ENCODE data around the gene RBM46.
A peak's percentile ranks its signal among the peaks of the same experiment; 100 is the strongest.

RBM46 gene

DNA sequence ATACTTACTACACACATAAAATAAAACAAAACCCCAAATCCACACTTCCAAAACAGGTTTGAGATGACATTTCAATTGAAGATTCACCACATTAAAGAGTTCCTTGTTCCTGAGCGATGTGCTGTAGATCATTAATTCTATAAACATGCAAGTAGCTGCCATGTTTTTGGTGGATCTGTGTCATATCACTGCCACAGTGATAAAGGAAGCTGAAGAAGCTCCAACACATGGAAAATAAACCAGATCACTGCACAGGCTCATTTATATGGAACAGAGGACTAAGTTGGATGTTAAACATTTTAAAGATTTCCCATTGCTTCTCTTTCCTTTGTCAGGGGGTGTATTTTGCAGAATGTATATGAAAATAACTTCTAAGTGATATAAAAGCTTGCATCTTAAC, 2.8 kb upstream of the RBM46 start:
- no peak overlapping the region for H3K4me3 ChIP-seq (ENCODE audit: low read depth, low read length)
- TF ChIP-seq, protein P1, sequence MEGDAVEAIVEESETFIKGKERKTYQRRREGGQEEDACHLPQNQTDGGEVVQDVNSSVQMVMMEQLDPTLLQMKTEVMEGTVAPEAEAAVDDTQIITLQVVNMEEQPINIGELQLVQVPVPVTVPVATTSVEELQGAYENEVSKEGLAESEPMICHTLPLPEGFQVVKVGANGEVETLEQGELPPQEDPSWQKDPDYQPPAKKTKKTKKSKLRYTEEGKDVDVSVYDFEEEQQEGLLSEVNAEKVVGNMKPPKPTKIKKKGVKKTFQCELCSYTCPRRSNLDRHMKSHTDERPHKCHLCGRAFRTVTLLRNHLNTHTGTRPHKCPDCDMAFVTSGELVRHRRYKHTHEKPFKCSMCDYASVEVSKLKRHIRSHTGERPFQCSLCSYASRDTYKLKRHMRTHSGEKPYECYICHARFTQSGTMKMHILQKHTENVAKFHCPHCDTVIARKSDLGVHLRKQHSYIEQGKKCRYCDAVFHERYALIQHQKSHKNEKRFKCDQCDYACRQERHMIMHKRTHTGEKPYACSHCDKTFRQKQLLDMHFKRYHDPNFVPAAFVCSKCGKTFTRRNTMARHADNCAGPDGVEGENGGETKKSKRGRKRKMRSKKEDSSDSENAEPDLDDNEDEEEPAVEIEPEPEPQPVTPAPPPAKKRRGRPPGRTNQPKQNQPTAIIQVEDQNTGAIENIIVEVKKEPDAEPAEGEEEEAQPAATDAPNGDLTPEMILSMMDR (IDR thresholded peaks at IDR 0.05; ENCODE audit: borderline replicate concordance, insufficient read depth, low read depth, low read length), result no peak

DNA sequence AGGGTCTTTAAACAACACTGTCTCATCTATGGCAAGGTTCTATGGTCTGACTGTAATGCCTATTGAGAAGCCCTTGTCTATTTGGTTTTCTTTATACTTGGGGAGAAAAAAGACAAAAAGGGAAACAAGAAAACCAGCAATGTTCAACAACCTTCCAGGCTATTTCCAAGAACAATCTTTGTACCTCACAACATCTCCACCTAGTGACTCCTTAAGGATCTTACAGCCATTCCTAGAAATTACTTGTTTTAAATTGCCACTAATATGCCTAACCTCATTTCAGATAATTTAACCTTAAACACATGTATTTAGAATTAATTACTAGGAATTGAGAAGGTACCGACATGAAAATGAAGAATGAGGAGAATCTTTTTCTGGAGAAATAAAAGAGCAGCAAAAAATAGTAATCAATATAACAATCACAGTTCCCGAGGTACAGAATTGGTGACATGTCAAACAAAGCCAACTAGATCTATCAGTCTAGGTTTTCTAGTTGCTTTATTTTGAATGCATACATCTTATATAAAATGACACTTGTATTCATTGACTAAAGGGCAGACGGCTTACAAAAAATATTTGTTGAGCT, 1.6 kb upstream of the RBM46 start:
- TF ChIP-seq, protein P1 (IDR thresholded peaks at IDR 0.05; ENCODE audit: borderline replicate concordance, insufficient read depth, low read depth, low read length), result peak; percentile 11; the same call in 1 of the 2 replicates
- no peak overlapping the region for H3K4me3 ChIP-seq (ENCODE audit: low read depth, low read length)

DNA sequence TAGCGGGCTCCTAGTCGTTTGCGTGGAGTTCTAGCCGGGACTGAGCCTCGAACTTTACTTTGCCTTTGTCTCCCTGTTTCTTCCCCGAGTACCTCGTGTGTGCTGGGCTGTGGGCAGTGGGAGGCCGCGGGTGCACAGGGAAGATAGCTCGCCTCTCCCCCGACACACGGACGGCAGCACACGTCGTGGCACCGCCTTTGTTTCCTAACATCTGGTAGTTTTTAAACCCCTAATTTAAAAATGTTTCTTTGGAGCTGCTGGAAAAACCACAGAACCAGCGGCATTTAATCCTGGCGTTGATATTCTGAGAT, 866 bp downstream of the RBM46 start:
- TF ChIP-seq, protein P1 (IDR thresholded peaks at IDR 0.05; ENCODE audit: borderline replicate concordance, insufficient read depth, low read depth, low read length), result no peak
- no peak overlapping the region for H3K4me3 ChIP-seq (ENCODE audit: low read depth, low read length)

DNA sequence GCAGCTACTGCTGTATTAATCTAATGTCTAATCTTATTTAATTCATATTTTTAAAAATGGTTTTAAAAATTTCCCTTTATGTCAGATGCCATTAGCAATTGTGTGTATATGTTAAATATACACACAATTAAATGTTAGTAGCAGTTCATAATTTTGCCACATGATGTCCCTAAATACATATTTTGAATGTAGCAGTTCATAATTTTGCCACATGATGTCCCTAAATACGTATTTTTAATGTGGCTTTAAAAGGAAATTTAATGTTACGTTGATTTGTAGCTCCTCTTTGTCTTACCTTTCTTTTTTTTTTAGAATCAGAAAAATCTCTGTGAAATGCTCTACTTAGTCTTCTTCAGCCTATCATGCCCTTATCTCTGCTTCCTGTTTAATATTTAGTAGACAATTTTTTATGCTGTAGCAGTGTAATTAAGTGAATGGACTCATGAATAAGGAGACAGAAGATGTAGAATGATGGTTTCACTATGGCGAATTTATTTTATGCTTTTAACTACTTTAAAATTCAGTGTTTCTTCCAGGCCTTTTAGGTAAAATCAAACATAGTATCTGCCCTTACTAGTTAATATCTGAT, 26.1 kb downstream of the RBM46 start:
- no peak overlapping the region for H3K4me3 ChIP-seq (ENCODE audit: low read depth, low read length)
- TF ChIP-seq, protein P1 (IDR thresholded peaks at IDR 0.05; ENCODE audit: borderline replicate concordance, insufficient read depth, low read depth, low read length), result peak; percentile 15; the same call in 1 of the 2 replicates

DNA sequence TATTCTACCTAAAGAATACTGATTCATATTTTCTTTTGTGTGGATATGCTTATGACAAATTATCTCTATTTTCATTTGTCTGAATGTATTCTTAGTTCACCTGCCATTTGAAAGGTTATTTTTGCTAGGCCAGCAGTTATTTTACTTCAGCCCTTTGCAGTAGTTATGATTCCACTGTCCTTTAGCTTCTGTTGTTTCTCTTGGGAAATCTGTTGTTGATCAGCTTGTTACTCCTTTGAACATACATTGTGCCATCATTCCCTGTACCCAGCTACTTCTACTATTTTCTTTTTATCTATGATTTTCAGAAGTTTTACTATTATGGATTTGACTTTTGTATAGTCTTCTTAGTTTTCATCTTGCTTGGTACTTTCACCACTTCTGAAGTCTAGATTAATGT, 37.2 kb downstream of the RBM46 start:
- TF ChIP-seq, protein P1 (IDR thresholded peaks at IDR 0.05; ENCODE audit: borderline replicate concordance, insufficient read depth, low read depth, low read length), result no peak

DNA sequence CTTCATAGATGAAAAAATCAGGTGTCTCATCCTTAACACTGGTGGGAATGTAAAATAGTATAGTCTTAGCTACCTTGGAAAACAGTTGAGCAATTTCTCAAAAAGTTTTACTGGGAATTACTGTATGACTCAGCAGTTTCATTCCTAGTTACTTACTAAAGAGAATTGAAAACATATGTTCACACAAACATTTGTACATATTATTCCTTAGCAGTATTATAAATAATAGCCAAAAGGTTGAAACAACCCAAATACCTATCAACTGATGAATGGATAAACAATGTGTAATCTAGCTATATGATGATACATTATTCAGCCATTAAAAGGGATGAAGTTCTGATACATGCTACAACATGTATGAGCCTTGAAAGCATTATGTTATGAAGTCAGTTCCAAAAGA, 41.7 kb downstream of the RBM46 start:
- TF ChIP-seq, protein P1 (IDR thresholded peaks at IDR 0.05; ENCODE audit: borderline replicate concordance, insufficient read depth, low read depth, low read length), result no peak
- H3K4me3 ChIP-seq (ENCODE audit: low read depth, low read length), result no peak overlapping the region

More for the DNA sequence above, 37.2 kb downstream of the RBM46 start:
- H3K4me3 ChIP-seq (ENCODE audit: low read depth, low read length), result no peak overlapping the region

DNA sequence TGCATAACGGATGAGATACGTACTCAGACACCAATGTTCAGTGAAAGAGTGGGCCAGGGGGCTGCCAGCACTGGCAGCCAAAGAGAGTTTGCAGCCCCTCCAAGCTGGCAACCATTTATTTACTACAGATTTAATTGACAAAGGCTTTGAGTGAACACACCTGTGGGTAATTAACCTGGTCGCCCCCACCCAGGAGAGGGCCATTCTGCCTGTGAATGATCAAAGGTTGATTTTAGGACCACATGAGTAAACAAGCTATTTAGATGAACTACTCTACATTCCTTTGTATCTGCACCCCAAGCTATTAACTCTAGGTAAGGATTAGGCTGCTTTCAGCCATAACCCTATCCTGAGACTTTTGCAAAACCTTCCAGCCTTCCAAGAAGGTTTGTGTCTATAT, 55.0 kb downstream of the RBM46 start:
- TF ChIP-seq, protein P1 (IDR thresholded peaks at IDR 0.05; ENCODE audit: borderline replicate concordance, insufficient read depth, low read depth, low read length), result no peak
- H3K4me3 ChIP-seq (ENCODE audit: low read depth, low read length), result no peak overlapping the region
